Stromal cell of bone marrow (primary cell): Measurements from ENCODE around the gene SIX2.

Experiments
- DNase-seq: peaks from one replicate; pipeline ENCODE4 v3.0.0-alpha.2; 2012; ENCODE audit warnings: low read depth

Gene SIX2

DNA sequence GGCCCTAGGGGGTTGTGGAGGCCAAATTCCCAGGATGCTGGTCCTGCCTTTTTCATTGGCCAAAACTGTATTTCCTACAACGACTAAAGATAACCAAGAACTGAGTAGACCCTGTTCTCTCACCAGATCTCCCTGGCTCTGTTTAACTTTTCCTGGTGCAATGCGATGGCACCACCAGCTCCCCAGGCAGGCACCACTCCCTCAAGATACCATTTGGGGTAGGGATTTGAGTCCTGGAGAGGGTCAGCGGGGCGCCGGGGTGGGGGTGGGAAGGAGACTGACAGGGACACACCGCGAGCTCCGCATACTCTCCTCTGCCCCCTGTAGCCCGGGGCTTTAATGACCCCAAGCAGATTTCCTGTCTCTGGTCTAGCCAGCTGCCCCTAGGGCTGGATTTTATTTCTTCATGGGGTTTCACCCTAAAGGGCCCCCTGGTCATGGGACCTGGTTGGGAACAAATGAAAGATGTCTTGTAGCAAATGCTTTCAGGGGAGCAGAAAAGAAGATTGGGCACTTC is 7.3 kb downstream of the SIX2 start:
- DNase-seq, result no peak

- no peak for DNase-seq
These were observed 8.1 kb downstream of the SIX2 start for GRCh38 chr2:45000921-45001868.

DNA sequence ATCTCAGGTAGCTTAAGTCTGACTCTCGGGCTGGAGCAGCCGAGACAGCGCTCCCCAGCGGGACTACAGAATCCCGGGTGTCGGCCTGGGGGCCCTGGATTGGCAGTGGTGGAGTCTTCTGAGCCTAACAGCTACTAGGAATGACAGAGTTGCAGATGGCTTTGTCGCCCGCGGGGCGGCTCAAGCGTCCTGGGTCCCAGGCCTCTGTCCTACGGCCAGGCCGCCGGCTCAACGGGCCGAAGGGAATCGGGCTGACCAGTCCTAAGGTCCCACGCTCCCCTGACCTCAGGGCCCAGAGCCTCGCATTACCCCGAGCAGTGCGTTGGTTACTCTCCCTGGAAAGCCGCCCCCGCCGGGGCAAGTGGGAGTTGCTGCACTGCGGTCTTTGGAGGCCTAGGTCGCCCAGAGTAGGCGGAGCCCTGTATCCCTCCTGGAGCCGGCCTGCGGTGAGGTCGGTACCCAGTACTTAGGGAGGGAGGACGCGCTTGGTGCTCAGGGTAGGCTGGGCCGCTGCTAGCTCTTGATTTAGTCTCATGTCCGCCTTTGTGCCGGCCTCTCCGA is 8.8 kb downstream of the SIX2 start:
- DNase-seq, result no peak

- DNase-seq, result no peak
These were observed 9.7 kb downstream of the SIX2 start for GRCh38 chr2:44999540-44999939.

GRCh38 chr2:44997963-44998362 is 11.3 kb downstream of the SIX2 start:
- no peak for DNase-seq

DNA sequence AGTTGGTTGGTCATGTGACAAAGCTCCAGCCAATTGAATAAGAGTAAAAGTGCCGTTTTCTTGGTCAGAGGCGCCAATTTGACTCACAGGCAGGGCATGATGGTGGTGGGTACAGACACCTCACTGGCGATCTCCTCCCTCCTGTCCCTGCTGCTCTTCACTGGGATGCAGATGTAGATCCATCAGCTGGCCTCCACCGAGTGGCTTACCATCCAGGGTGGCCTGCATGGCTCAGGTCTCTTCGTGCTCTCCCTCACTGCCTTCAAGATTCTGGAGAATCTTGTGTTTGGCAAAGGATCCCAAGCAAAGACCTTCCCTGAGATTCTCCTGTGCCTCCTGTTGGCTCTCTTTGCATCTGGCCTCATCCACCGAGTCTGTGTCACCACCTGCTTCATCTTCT is 12.9 kb downstream of the SIX2 start:
- DNase-seq, result no peak

- no peak for DNase-seq
These were observed 14.9 kb downstream of the SIX2 start for GRCh38 chr2:44994377-44994776.

DNA sequence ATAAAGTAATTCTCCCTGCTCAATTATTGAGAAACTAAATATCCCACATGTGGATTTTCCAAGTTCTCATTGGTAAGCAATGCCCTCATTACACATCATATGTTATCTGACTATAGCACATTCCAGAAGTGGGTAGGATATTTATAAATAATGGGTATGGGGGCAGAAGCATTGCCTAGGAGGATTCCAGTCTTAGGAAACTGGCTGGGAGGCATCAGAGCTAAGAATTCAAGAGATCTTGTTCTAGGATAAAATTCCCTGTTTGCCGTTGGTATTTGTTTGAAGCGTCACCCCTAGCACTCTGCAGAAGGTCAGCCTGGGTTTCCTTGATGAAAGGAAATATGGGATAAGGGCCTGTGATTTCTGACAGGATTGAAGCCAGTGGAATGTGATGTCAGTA is 20.1 kb downstream of the SIX2 start:
- no peak for DNase-seq

DNA sequence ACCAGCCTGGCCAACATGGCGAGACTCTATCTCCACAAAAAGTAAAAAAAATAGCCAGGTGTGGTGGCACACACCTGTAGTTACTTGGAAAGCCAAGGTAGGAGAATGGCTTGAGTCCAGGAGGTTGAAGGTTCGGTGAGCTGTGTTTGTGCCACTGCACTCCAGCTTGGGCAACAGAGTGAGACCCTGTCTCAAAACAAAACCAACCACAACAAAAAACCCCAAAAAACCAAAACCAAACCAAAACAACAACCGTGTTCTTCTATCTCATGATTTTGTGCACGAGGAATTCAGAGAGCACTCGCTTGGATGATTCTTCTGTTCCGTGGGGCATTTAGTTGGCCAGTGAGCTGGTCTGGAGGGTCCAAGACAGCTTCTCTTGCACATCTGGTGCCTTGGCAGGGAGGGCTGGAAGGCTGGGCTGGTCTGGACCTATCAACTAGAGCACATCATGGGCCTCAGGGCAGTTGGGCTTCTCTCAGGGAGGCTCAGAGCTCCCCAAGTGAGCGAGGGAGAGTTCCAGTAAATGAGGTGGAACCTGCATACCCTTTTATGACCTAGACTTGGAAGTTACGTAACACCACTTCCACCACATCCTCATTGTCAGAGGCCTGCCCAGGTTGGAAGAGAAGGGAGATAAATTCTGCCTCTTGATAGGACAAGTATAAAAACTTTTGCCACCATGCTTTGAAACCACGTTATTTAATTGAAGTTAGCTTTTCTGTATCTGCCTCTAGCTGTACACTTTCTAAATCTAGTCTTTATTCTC is 25.2 kb downstream of the SIX2 start:
- DNase-seq, result no peak

GRCh38 chr2:44981714-44982108 is 27.5 kb downstream of the SIX2 start:
- DNase-seq, result peak; percentile 55

DNA sequence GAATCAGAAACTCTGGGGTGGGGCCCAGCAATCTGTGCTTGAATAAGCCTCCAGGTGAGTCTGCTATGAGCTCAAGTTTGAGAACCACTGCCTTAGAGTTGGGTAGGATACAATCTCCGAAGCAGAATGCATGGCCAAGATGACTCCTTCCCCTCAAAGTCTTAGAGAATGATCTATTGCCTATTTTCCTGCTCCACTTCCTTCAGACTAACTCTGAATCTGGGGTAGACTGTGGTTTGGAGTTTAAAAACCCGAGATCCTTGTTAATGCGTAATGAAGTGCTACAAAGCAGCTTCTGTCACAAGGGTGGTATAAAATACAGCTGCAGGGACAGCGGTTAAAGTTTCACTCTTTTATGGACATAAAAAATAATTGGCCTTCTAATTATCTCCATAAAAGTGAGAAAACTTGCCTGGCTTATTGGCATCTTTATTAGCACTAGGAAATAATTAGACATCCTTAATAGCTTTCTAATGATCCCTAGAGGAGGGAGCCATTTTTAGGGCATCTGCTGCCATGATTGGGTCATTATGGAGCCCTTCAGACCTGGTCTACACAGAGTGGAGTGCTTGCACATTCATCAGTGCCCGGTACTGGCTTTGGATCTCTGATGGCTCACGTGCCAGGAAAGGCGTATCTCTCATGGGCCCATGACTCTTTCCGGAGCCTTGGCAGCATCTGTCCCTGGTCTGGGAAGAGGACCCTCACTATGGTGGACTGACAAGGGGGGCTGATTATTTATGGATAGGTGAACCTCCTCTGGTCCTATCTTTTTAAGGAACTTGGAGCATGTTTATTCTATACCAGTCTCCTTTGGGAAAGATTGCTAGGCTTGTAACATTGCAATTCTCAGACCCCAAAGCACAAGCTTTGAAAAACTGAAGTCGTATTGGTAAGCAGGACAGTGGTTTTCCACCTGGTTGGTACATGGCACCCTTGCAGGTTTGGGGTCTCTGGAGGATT is 28.2 kb downstream of the SIX2 start:
- no peak for DNase-seq

GRCh38 chr2:44979581-44979980 is 29.7 kb downstream of the SIX2 start:
- no peak for DNase-seq

DNA sequence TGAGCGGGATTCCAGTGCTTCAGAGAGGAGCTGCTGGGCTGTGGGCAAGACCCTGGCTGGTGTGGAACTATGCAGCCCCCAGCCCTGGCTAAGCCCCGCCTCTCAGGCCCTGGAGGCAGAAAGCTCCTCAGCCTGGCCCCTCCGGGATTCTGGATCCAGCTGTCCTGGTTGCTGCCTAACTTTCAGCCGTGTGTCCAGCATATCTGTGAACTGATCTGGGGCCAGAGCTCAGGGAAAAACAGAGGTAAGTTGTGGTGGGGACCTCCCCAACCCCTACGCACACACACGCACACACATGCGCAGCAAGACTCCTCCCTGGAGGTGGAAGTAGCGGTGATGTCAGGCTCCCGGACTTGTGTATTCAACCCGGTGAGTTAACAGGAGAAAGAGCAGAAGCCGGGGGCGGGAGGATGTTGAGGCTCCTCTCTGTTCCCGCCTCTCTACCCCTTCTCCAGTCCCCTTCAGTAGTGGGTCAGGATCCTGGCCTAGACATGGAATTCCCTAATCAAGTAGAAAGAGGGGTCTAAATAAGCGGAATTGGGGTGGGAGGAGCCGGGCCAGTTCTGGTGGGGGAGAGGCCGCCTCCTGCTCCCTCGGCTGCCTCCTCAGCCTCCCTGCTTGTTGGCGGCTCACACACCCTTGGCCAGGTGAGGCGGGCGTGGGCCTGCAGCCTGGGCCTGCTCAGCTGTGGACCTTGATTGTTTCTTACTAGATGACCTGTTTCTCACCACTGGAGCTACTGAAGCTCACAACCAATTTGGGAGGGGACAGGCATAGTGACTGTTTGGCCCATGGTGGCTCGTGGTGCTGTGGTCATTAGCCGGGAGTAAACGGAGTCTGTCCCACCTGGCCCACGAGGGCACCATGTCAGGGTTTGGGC is 33.4 kb downstream of the SIX2 start:
- DNase-seq, result no peak

- DNase-seq, result peak; percentile 40
These were observed 35.1 kb downstream of the SIX2 start for GRCh38 chr2:44974064-44974715.

DNA sequence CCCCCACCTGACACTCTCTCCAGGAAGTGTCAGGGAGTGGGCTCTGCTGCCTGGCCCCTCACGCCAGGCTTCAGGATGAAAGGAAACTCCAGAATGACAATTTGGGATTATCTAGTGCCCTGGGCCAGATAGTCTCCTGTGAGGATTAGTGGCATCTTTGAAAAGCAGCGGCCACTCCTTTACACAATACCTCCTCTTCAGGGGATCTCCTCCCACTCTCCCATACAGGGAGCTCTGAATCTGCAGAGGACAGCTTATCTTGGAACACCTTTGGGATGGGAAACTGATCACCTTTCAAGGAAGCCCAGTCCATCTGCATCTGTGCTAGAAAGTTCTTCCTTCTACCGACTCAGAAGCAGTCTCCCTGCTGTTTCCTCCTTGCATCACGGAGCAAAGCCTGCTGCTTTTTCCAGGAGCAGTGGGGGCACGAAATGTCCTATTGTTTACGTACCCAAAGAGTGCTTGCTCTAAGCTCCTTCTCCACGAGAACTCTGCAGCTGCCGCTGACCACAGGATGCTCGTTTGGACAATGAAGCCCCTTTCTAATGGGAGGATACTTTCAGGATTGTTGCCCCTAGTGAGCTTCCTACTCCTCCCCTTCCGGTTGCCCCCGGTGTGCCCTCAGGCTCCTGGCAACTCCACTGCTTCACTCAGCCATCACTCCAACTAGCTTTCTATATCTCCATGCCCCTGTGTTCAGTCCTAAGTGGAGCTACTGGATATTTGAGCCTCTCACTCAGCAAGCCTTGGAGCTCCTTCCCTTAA is 36.3 kb downstream of the SIX2 start:
- no peak for DNase-seq

- DNase-seq, result peak; percentile 40
These were observed 38.3 kb downstream of the SIX2 start for GRCh38 chr2:44970846-44971450.

DNA sequence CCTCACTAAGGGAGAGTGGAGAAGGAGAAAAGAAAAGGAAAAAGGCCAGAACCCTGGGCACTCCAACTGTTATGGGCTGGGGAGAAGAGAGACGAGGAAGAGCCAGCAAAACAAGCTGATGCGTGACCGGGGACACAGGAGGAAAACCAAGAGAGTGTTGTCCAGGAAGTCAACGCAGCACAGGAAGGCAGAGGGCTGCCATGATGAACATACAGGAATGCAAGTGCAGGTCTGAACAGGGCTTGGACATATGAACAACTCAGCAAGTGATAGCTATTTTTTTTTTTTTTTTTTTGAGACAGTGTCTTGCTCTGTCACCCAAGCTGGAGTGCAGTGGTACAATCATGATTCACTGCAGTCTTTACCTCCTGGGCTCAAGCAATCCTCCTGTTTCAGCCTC is 39.3 kb downstream of the SIX2 start:
- DNase-seq, result no peak

- DNase-seq, result no peak
These were observed 41.4 kb downstream of the SIX2 start for GRCh38 chr2:44967727-44968432.
